ENCODE measurements around the gene RAB11FIP3. TPM values are rescaled to one million over a fixed set of nuclear protein-coding genes. Genes with fewer than 3 reads are reported as not detected.

RAB11FIP3 gene
- total and polyA plus RNA-seq, 2 of the 13 experiments (the other 11 are each of a cell fraction or from before 2014, with no cell fraction given), result 34.3 to 57.6 TPM

DNA sequence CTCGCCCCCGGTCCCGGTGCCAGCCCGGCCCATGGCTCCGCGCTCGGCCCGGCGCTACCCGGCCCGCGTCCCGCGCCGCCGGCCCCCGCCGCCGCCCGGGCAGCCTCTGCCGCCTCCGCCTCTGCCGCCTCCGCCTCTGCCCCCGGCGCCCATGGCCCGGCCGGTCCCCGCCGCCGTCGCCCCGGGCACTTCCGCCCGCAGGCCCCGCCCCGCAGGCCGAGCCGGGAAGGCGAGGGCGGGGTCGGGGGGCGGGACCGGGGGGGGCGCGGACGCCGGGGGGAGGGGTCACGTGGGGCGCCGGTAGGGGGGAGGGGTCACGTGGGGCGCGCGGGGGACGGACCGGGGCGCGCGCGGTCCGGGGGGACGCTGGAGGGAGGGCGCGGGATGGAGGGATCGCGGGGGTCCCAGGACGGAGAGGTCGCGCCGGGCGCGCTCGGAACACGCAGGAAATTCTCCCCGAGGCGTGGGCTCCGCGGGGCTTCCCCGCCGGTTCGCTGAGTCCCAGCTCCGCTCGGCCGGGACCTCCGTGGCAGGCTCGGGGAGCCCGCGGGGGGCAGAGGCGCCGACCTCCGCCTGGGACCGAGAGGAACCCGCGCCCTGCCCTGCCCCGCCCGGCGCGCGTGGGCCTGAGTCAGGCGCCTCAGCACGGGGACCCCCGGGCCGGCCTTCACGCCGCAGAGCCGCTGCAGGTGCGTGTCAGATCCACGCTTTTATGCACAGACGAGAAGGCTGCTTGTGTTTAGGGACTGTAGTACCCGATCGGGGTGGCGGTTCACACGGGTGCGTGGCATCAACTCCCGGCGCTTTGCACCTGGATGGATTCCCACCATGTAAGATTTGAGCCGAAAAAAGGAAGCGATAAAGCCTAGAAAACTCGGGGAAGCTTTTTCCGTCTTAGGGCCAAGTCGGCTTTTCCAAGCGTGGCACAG, 43.4 kb upstream of the RAB11FIP3 start, which contains the start of gene PGAP6 (continued):
- TF ChIP-seq ZSCAN21 (CRISPR knock-in tag; IDR thresholded peaks at IDR 0.05; ENCODE audit: borderline replicate concordance) (no peak), PAF1 (CRISPR knock-in tag; IDR thresholded peaks at IDR 0.05) (no peak), HES4 (CRISPR knock-in tag; IDR thresholded peaks at IDR 0.05; ENCODE audit: borderline replicate concordance) (peak; percentile 54; the same call in 1 of the 2 replicates), ATF1 (CRISPR knock-in tag; IDR thresholded peaks at IDR 0.05) (no peak), CREM (IDR thresholded peaks at IDR 0.05) (no peak), CREM (CRISPR knock-in tag; IDR thresholded peaks at IDR 0.05) (no peak), ZNF501 (CRISPR knock-in tag; IDR thresholded peaks at IDR 0.05) (no peak), TFE3 (CRISPR knock-in tag; IDR thresholded peaks at IDR 0.05) (no peak), ZNF704 (CRISPR knock-in tag; IDR thresholded peaks at IDR 0.05; ENCODE audit: borderline replicate concordance) (no peak), NR2F2 (IDR thresholded peaks at IDR 0.05; ENCODE audit: borderline replicate concordance, low read depth) (peak; percentile 22; the same call in 1 of the 2 replicates), ZNF678 (CRISPR knock-in tag; IDR thresholded peaks at IDR 0.05) (no peak), SIX4 (CRISPR knock-in tag; IDR thresholded peaks at IDR 0.05) (no peak), ZBTB42 (CRISPR knock-in tag; IDR thresholded peaks at IDR 0.05) (no peak), PHF21A (CRISPR knock-in tag; IDR thresholded peaks at IDR 0.05) (no peak), BHLHE40 (IDR thresholded peaks at IDR 0.05; ENCODE audit: low read length) (no peak), SMAD3 (CRISPR knock-in tag; IDR thresholded peaks at IDR 0.05) (no peak), ZBTB46 (CRISPR knock-in tag; IDR thresholded peaks at IDR 0.05; ENCODE audit: borderline replicate concordance) (no peak), ZFP90 (CRISPR knock-in tag; IDR thresholded peaks at IDR 0.05; ENCODE audit: borderline replicate concordance) (no peak), ZNF782 (CRISPR knock-in tag; IDR thresholded peaks at IDR 0.05; ENCODE audit: borderline replicate concordance) (no peak)
- TF ChIP-seq, protein P1, sequence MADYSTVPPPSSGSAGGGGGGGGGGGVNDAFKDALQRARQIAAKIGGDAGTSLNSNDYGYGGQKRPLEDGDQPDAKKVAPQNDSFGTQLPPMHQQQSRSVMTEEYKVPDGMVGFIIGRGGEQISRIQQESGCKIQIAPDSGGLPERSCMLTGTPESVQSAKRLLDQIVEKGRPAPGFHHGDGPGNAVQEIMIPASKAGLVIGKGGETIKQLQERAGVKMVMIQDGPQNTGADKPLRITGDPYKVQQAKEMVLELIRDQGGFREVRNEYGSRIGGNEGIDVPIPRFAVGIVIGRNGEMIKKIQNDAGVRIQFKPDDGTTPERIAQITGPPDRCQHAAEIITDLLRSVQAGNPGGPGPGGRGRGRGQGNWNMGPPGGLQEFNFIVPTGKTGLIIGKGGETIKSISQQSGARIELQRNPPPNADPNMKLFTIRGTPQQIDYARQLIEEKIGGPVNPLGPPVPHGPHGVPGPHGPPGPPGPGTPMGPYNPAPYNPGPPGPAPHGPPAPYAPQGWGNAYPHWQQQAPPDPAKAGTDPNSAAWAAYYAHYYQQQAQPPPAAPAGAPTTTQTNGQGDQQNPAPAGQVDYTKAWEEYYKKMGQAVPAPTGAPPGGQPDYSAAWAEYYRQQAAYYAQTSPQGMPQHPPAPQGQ (CRISPR knock-in tag; IDR thresholded peaks at IDR 0.05; ENCODE audit: borderline replicate concordance), result no peak
- TF ChIP-seq, protein P2, sequence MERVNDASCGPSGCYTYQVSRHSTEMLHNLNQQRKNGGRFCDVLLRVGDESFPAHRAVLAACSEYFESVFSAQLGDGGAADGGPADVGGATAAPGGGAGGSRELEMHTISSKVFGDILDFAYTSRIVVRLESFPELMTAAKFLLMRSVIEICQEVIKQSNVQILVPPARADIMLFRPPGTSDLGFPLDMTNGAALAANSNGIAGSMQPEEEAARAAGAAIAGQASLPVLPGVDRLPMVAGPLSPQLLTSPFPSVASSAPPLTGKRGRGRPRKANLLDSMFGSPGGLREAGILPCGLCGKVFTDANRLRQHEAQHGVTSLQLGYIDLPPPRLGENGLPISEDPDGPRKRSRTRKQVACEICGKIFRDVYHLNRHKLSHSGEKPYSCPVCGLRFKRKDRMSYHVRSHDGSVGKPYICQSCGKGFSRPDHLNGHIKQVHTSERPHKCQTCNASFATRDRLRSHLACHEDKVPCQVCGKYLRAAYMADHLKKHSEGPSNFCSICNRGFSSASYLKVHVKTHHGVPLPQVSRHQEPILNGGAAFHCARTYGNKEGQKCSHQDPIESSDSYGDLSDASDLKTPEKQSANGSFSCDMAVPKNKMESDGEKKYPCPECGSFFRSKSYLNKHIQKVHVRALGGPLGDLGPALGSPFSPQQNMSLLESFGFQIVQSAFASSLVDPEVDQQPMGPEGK (CRISPR knock-in tag; IDR thresholded peaks at IDR 0.05), result peak; percentile 54; the same call in 1 of the 2 replicates
